Pancreas (tissue), 10 donors: ENCODE data around the gene KBTBD13. TPM values are rescaled to one million over a fixed set of nuclear protein-coding genes. Genes with fewer than 3 reads are reported as not detected.

ENCODE experiments used
- ATAC-seq, 4 donors: fragments of 200-7000 bp; cut with Tn5 transposase; one replicate each; pipeline versions ENCODE4 v1.8.0 to v1.9.1; 2020; ENCODE audit warnings: mild to moderate bottlenecking in 4 of 4, moderate library complexity in 4 of 4
- DNase-seq, 6 donors: peaks; one replicate each; pipeline ENCODE4 v3.0.0-alpha.2; 2020
- FAIRE-seq: peaks from 2 replicates; lab custom pipeline; 2012; peaks lifted over from hg19 to GRCh38; lab: Jason Lieb, UNC
- H3K27ac ChIP-seq, 4 donors: fragments of 200-600 bp; sonication (generic); 1 replicate in 3 of 4; 2 replicates in 1 of 4; pipeline versions ENCODE4 v1.5.0 to v1.8.0; 2020
- H3K27me3 ChIP-seq, 4 donors: fragments of 200-600 bp; one replicate each; pipeline ENCODE4 v1.8.0; 2021
- H3K36me3 ChIP-seq, 3 donors: fragments of 200-600 bp; sonication (generic) in 1 of 3; one replicate each; pipeline versions ENCODE4 v1.5.0 to v1.8.0; 2020 to 2021
- H3K4me1 ChIP-seq, 3 donors: fragments of 200-600 bp; one replicate each; pipeline ENCODE4 v1.8.0; 2021
- H3K4me3 ChIP-seq, 4 donors: fragments of 200-600 bp; sonication (generic) in 2 of 4; one replicate each; pipeline versions ENCODE4 v1.5.0 to v1.8.0; 2020 to 2021
- H3K9me3 ChIP-seq, 4 donors: fragments of 200-600 bp; one replicate each; pipeline ENCODE4 v1.8.0; 2021
- WGBS, 2 donors: extraction: QIAGEN DNeasy Blood & Tissue Kit; methylation state at CpG; one replicate each; pipeline ENCODE4 v1.1.7; 2013; 5-methylcytosine and 5-hydroxymethylcytosine counted together
- intact Hi-C, 3 donors: fragments of 100-400 bp; cut with DNase I; formaldehyde crosslinking; loops; one replicate each; pipeline versions ENCODE4 v1.11.1 to v1.14.2; 2022
- polyA plus RNA-seq, 2 donors: library from polyadenylated mRNA; stranded (reverse); fragments of 200-250 nt; gene quantifications; one replicate each; pipeline ENCODE4 v1.2.3, GENCODE V29; 2013
- total RNA-seq, 6 donors: library from RNA; stranded (reverse); fragmentation: NEBNext Ultra II Directional in 4 of 6; extraction: Animal tissue kit (Norgen Biotek cat#: 25700) in 4 of 6; gene quantifications; one replicate each; pipeline versions ENCODE4 v1.2.1 to v1.2.4, GENCODE V29; 2021 to 2023
- TF ChIP-seq, protein P1 (sequence below), 4 donors: fragments of 200-600 bp; sonication (generic) in 3 of 4; IDR thresholded peaks; one replicate each; pipeline versions ENCODE4 v1.5.0 to v1.8.0; 2021; ENCODE audit warnings: antibody characterized with exemption in 4 of 4
- donor health status: healthy with polysubstance abuse.
- donor health status: DM: no; HTN: no; CAD: no; lungs with moderate emphysema.
- donor health status: DM: no; HTN: no; CAD: no.
- donor health status: control.
- donor health status: control.
- donor health status: Bipolar disorder and iron deficiency.
- donor health status: DM: yes; HTN: yes; CAD: no.
- donor health status: DM: no; HTN: no; CAD: no.
- donor health status: DM: no; HTN: no; CAD: no.
- donor health status: DM: yes; HTN: yes; CAD: no.

KBTBD13 gene
- total and polyA plus RNA-seq, 8 donors, result not detected

DNA sequence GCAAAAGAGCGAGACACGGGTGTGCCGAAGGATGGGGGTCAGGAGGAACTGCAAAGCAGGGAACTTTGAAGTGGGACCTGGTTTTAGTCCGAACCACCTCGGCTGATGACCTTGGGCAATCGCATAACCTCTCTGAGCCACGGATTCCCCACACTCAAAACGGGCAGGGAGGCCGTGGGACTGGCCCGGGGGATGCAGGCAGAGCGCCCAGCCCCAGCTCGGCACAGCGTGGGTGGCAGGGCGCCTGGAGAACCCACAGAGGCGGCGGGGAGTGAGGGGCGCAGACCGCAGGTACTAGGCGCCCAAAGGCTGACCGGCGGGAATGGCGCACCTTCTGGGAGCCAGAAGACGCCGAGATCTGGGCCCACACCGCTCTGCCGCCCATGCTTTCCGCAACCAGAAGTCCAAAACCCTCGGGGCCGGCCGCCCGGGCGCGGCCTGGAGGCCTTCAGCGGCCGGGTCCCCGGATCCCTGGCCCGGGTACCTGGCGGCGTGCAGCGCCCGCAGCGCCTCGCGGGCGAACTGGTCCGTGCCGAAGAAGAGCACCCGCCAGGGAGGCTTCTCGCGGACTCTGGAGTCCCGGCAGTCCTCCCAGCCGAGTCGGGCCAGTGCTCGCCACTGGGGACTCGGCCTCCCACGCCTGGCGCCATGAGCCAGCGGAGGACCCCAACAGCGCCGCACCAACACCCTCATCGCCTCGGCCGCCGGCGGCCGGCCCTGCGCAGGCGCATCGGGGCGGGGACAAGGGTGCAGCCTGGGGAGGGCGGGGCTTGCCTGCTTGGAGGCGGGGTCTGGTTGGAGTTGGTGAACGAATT lies 47.4 kb upstream of the KBTBD13 start, which contains the start of gene MTFMT:
Gene MTFMT, minus strand, starts transcription at position 719 of the 815 bp plus-strand sequence. Its CDS starts 26 bp downstream, at position 693.
- intact Hi-C loops, result no loop called here
- peaks cover 0 to 15% (median 7%) of the 10 kb centered on the region in 3 donors for H3K4me1 ChIP-seq
- peak within 1 kb of the TSS in 2 of 4 donors; percentile 8 to 41 for H3K27ac ChIP-seq
- FAIRE-seq, result no peak
- TF ChIP-seq, protein P1, sequence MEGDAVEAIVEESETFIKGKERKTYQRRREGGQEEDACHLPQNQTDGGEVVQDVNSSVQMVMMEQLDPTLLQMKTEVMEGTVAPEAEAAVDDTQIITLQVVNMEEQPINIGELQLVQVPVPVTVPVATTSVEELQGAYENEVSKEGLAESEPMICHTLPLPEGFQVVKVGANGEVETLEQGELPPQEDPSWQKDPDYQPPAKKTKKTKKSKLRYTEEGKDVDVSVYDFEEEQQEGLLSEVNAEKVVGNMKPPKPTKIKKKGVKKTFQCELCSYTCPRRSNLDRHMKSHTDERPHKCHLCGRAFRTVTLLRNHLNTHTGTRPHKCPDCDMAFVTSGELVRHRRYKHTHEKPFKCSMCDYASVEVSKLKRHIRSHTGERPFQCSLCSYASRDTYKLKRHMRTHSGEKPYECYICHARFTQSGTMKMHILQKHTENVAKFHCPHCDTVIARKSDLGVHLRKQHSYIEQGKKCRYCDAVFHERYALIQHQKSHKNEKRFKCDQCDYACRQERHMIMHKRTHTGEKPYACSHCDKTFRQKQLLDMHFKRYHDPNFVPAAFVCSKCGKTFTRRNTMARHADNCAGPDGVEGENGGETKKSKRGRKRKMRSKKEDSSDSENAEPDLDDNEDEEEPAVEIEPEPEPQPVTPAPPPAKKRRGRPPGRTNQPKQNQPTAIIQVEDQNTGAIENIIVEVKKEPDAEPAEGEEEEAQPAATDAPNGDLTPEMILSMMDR (IDR thresholded peaks at IDR 0.05), result no peak
- peak; percentile 85 to 97 (median 92) for DNase-seq
- 0 to 1% methylated on average over 49 to 73 of the region's 73 CpGs for WGBS, 2 donors
- no peaks in the 10 kb centered on the region for H3K27me3 ChIP-seq
- no peaks in the 10 kb centered on the region for H3K9me3 ChIP-seq
- ATAC-seq, result peak; percentile 96 to 98 (median 96)
- H3K36me3 ChIP-seq, result no peaks in the 10 kb centered on the region
- H3K4me3 ChIP-seq, result peak within 1 kb of the TSS; percentile 65 to 98 (median 84)

- TF ChIP-seq, protein P1 (IDR thresholded peaks at IDR 0.05), result no peak
- Histone ChIP-seq H3K27me3 (no peaks in the 10 kb centered on the region), H3K4me3 (peak overlapping the region; percentile 65 to 98 (median 84)), H3K9me3 (no peaks in the 10 kb centered on the region), H3K36me3 (no peaks in the 10 kb centered on the region), H3K4me1 (peaks cover 0 to 15% (median 7%) of the 10 kb centered on the region in 3 donors), H3K27ac (no peak overlapping the region)
- intact Hi-C loops, result no loop called here
- no peak for DNase-seq
- no peak for ATAC-seq
- 54 to 58% methylated on average over 12 of the region's 12 CpGs for WGBS, 2 donors
- no peak for FAIRE-seq
These were observed 46.8 kb upstream of the KBTBD13 start for GRCh38 chr15:65029736-65030208.

GRCh38 chr15:65032801-65033537 lies 43.6 kb upstream of the KBTBD13 start:
- Histone ChIP-seq H3K9me3 (no peaks in the 10 kb centered on the region), H3K4me1 (peaks cover 0 to 12% (median 5%) of the 10 kb centered on the region in 3 donors), H3K27me3 (no peaks in the 10 kb centered on the region), H3K27ac (no peak overlapping the region), H3K4me3 (no peak overlapping the region), H3K36me3 (no peaks in the 10 kb centered on the region)
- ATAC-seq (peak; percentile 52 to 73 (median 68)), DNase-seq (peak in 5 of 6 donors; percentile 31 to 76 (median 53)), FAIRE-seq (no peak)
- 19 to 21% methylated on average over 13 of the region's 13 CpGs for WGBS, 2 donors
- TF ChIP-seq, protein P1 (IDR thresholded peaks at IDR 0.05), result peak; percentile 33 to 49 (median 37)
- intact Hi-C loops, result no loop called here

DNA sequence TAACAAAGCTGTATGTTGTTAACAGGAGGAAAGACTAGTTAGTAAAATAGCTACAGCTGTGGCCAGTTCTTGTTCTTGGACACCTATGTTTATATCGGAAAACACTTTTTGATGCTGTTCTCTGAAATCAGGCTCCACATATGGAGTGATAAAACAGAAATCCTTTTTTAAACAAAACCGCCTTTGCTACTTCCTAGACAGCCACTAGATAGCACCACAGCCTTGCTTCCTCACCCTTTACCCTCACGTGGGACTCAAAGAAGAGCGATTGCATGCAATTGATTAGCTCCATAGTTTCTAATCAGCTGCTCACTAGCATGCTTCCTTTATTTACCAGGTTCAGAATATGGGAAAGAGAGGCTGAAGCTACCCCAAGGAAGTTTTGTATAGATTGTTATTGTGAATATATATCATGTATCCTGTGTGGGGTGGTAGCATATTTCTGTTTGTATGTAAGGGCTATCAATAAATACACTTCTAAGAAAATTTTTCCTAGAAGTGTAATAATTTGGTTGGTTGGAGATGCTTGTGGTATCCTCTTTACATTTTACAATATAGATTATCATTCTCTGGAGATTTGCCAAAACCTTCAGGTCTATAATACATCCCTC lies 42.8 kb upstream of the KBTBD13 start:
- peaks cover 0 to 4% (median 0%) of the 10 kb centered on the region in 3 donors for H3K4me1 ChIP-seq
- TF ChIP-seq, protein P1 (IDR thresholded peaks at IDR 0.05), result no peak
- DNase-seq (no peak), ATAC-seq (peak in 2 of 4 donors; percentile 24 to 38), FAIRE-seq (no peak)
- WGBS, 2 donors, result 8 to 12% methylated on average over 4 of the region's 4 CpGs
- intact Hi-C loops, result no loop called here
- no peak overlapping the region for H3K4me3 ChIP-seq
- no peaks in the 10 kb centered on the region for H3K27me3 ChIP-seq
- no peaks in the 10 kb centered on the region for H3K9me3 ChIP-seq
- H3K27ac ChIP-seq, result no peak overlapping the region
- no peaks in the 10 kb centered on the region for H3K36me3 ChIP-seq
